AML-193 (cell line): ENCODE measurements around the gene UACA.

ENCODE experiments used
- DNase-seq, 2 experiments: peaks; one replicate each; lab custom pipeline; 2025; lab: John Stamatoyannopoulos, UW

UACA gene

GRCh38 chr15:70659662-70660061, 103.7 kb downstream of the UACA start:
- no peak for DNase-seq

- DNase-seq: no peak
These were observed 104.7 kb downstream of the UACA start for GRCh38 chr15:70658641-70659040.

GRCh38 chr15:70653426-70653825, 109.9 kb downstream of the UACA start:
- no peak for DNase-seq

- DNase-seq: no peak
These were observed 111.0 kb downstream of the UACA start for GRCh38 chr15:70652341-70652740.

GRCh38 chr15:70651303-70651845, 112.0 kb downstream of the UACA start:
- DNase-seq: no peak

GRCh38 chr15:70650567-70651302, 112.6 kb downstream of the UACA start:
- no peak for DNase-seq

GRCh38 chr15:70647396-70647795, 116.0 kb downstream of the UACA start:
- no peak for DNase-seq

GRCh38 chr15:70646169-70646568, 117.2 kb downstream of the UACA start:
- no peak for DNase-seq

- no peak for DNase-seq
These were observed 119.6 kb downstream of the UACA start for GRCh38 chr15:70643783-70644125.

GRCh38 chr15:70643106-70643782, 120.1 kb downstream of the UACA start:
- DNase-seq: no peak

- DNase-seq: peak; percentile 75 to 90
These were observed 126.7 kb downstream of the UACA start for GRCh38 chr15:70636540-70637165.

- no peak for DNase-seq
These were observed 127.5 kb downstream of the UACA start for GRCh38 chr15:70635895-70636294.

- no peak for DNase-seq
These were observed 129.4 kb downstream of the UACA start for GRCh38 chr15:70633991-70634390.

GRCh38 chr15:70633103-70633831, 130.1 kb downstream of the UACA start:
- no peak for DNase-seq

GRCh38 chr15:70632491-70633102, 130.8 kb downstream of the UACA start:
- DNase-seq: no peak

- DNase-seq: no peak
These were observed 131.3 kb downstream of the UACA start for GRCh38 chr15:70632079-70632478.

- DNase-seq: no peak
These were observed 133.6 kb downstream of the UACA start for GRCh38 chr15:70629735-70630273.

GRCh38 chr15:70628549-70628896, 134.8 kb downstream of the UACA start:
- no peak for DNase-seq

- DNase-seq: peak; percentile 59
These were observed 135.4 kb downstream of the UACA start for GRCh38 chr15:70627734-70628548.

GRCh38 chr15:70627322-70627721, 136.0 kb downstream of the UACA start:
- DNase-seq: no peak

- peak; percentile 69 to 80 for DNase-seq
These were observed 137.9 kb downstream of the UACA start for GRCh38 chr15:70625438-70625837.
